ENCODE measurements around the gene CARM1.

The CARM1 gene

DNA sequence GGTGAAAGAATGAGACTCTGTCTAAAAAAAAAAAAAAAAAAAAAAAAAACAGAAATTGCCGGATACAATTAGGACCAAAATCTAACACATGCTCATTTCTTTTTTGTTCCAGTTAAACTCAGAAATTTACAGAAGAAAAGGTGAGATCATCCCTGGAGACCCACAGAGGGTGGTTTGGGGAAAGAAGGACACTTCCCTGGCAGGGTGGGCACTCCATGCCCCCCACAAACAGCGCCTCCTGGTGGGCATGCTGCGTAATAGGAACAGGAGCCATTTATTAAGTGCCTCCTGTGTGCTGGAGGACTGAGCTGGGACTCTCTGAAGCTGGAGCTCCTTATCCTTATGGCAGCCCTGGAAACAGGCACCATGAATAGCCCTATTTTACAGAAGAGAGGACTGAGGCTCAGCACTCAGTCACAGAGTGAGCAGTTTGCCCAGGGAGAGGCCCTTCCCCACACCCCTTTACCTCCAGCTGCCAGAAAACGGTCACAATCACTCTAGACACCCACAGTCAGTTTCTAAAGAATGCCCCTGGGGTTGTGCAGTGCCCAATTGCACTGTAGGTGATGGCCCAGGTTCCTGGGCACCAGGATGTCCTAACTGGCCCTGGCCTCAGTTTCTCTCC, 13.0 kb upstream of the CARM1 start:
- H3K4me3 ChIP-seq (ENCODE audit: low read depth, low read length), result no peak overlapping the region
- TF ChIP-seq, protein P1, sequence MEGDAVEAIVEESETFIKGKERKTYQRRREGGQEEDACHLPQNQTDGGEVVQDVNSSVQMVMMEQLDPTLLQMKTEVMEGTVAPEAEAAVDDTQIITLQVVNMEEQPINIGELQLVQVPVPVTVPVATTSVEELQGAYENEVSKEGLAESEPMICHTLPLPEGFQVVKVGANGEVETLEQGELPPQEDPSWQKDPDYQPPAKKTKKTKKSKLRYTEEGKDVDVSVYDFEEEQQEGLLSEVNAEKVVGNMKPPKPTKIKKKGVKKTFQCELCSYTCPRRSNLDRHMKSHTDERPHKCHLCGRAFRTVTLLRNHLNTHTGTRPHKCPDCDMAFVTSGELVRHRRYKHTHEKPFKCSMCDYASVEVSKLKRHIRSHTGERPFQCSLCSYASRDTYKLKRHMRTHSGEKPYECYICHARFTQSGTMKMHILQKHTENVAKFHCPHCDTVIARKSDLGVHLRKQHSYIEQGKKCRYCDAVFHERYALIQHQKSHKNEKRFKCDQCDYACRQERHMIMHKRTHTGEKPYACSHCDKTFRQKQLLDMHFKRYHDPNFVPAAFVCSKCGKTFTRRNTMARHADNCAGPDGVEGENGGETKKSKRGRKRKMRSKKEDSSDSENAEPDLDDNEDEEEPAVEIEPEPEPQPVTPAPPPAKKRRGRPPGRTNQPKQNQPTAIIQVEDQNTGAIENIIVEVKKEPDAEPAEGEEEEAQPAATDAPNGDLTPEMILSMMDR (IDR thresholded peaks at IDR 0.05; ENCODE audit: insufficient read depth, low read depth, low read length, missing control alignments), result peak; percentile 91
- peak; percentile 57 for DNase-seq (ENCODE audit: low read depth)

DNA sequence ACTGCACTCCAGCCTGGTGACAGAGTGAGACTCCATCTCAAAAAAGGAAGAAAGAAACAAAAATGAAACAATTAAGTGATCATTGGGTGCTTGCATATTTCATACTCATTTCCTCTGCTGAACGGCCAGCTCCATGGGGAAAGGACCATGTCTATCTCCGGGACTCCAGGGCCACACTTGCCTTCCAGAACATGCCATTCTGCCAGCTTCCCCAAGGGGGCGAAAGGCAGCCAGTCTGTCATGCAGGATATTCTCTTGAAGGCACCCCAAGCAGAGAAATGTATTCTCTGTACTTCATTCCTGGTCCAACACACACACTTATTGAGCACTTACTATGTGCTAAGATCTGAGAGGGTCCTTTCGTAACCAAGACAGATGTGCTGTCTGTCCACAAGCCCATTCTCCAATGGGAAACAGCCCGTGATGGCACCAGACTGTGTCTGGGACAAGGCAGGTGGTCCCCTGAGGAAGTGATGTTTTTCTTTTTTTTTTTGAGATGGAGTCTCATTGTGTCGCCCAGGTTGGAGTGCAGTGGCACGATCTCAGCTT, 10.2 kb upstream of the CARM1 start:
- TF ChIP-seq, protein P1 (IDR thresholded peaks at IDR 0.05; ENCODE audit: insufficient read depth, low read depth, low read length, missing control alignments), result peak; percentile 62

DNA sequence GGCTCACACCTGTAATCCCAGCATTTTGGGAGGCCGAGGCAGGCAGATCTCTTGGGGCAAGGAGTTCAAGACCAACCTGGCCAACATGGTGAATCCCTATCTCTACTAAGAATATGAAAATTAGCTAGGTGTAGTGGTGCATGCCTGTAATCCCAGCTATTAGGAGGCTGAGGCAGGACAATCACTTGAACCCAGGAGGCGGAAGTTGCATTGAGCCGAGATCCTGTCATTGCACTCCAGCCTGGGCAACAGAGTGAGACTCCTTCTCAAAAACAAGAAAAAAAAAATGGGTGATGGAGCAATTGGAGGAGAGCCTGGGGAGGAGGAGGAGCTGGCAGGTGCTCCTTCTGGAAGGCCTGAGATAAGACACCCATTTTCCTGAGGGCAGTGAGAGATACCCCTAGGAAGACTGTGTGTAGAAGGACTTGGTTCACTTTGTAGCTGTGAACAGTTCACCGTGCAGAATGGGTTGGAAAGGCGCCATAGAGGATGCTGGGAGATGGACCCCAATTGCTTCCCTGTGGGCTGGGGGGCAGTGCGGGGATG, 8.7 kb upstream of the CARM1 start:
- no peak overlapping the region for H3K4me3 ChIP-seq (ENCODE audit: low read depth, low read length)
- no peak for DNase-seq (ENCODE audit: low read depth)
- TF ChIP-seq, protein P1 (IDR thresholded peaks at IDR 0.05; ENCODE audit: insufficient read depth, low read depth, low read length, missing control alignments), result no peak

More for the DNA sequence above, 10.2 kb upstream of the CARM1 start:
- no peak overlapping the region for H3K4me3 ChIP-seq (ENCODE audit: low read depth, low read length)
- peak; percentile 66 for DNase-seq (ENCODE audit: low read depth)

DNA sequence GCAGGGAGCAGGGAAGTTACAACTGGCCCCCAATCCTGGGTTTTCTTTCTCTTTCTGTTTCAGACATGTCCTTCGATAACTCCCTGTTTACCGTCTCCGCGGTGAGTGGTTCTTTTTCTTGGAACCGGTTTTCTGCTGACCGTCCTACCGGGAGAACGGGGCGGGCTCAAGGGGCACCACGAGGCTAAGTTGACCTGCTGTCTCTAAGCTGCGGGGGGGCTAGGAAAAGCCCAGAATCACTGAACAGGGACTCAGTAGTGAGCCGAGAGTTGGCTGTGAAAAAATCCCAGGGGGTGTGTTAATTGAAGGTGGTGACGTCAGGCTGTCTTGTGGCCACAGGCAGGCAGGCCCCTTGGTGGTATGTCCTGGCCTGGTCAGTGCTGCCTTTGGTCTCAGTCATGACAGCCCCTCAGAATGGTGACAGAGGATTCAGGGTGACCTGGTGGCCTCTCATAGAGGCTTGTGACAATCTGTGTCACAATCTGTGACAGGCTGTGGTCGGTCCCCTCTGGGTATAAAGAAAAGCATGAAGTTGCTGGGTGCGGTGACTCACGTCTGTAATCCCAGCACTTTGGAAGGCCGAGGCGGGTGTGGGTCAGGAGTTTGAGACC, 8.1 kb upstream of the CARM1 start:
- TF ChIP-seq, protein P1 (IDR thresholded peaks at IDR 0.05; ENCODE audit: insufficient read depth, low read depth, low read length, missing control alignments), result no peak
- no peak for DNase-seq (ENCODE audit: low read depth)
- H3K4me3 ChIP-seq (ENCODE audit: low read depth, low read length), result no peak overlapping the region

DNA sequence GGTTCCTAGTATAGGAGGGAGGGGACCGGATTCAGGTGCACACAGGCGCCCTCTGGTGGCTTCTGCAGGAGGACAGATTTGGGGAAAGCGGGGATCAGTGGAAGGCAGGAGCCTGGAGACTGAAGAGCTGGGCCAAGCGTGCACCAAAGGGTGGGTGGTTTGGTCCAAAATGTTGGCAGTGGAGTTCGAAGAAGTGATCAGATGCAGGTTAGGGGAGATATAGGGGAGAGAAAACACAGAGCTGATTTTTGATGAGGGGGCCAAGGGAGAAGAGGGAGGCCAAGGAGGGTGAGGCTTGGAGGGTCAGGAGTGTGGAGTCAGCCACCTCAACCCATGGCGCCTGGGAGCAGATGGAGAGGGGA, 6.8 kb upstream of the CARM1 start:
- no peak overlapping the region for H3K4me3 ChIP-seq (ENCODE audit: low read depth, low read length)
- peak; percentile 87 for DNase-seq (ENCODE audit: low read depth)

DNA sequence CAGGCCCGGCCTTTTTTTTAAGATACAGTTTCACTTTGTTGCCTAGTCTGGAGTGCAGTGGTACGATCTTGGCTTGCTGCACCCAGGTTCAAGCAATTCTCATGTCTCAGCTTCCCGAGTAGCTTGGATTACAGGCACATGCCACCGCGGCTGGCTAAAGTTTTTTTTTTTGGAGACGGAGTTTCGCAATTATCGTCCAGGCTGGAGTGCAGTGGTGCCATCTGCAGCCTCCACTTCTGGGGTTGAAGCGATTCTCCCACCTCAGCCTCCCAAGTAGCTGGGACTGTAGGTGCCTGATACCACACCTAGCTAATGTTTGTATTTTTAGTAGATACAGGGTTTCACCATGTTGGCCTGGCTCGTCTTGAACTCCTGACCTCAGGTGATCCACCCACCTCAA, 4.9 kb upstream of the CARM1 start:
- no peak overlapping the region for H3K4me3 ChIP-seq (ENCODE audit: low read depth, low read length)
- DNase-seq (ENCODE audit: low read depth), result no peak
- TF ChIP-seq, protein P1 (IDR thresholded peaks at IDR 0.05; ENCODE audit: insufficient read depth, low read depth, low read length, missing control alignments), result no peak

More for the DNA sequence above, 6.8 kb upstream of the CARM1 start:
- TF ChIP-seq, protein P1 (IDR thresholded peaks at IDR 0.05; ENCODE audit: insufficient read depth, low read depth, low read length, missing control alignments), result peak; percentile 94

Data from GM12865 (cell line).